Mesendoderm (in vitro differentiated cells): ENCODE results near the gene CBR1.

Source experiments
- DNase-seq: peaks from one replicate; pipeline ENCODE4 v3.0.0; 2013
- H2AK5ac ChIP-seq: 2 replicates; pipeline ENCODE4 v1.6.1; 2013; ENCODE audit warnings: low read length, inconsistent platforms
- H2BK120ac ChIP-seq: 2 replicates; pipeline ENCODE4 v1.6.1; 2013; ENCODE audit warnings: low read depth, mild to moderate bottlenecking, low read length, moderate library complexity, mixed read lengths
- H2BK15ac ChIP-seq: replicated peaks from 2 replicates; pipeline ENCODE4 v1.6.1; 2013; ENCODE audit warnings: low read depth, mild to moderate bottlenecking, moderate library complexity
- H2BK5ac ChIP-seq: 2 replicates; pipeline ENCODE4 v1.6.1; 2013; ENCODE audit warnings: low read length, inconsistent platforms
- H3K18ac ChIP-seq: 2 replicates; pipeline ENCODE4 v1.6.1; 2013; ENCODE audit warnings: mild to moderate bottlenecking, low read length, mixed read lengths
- H3K23ac ChIP-seq: one replicate; pipeline ENCODE4 v1.6.1; 2013; ENCODE audit warnings: low read length
- H3K27ac ChIP-seq: 2 replicates; pipeline ENCODE4 v1.5.1; 2013; ENCODE audit warnings: low read depth, mild to moderate bottlenecking, inconsistent platforms, low read length, moderate library complexity
- H3K27me3 ChIP-seq: 2 replicates; pipeline ENCODE4 v1.6.1; 2013; ENCODE audit warnings: low read length, control low read depth, mild to moderate bottlenecking, inconsistent platforms; ENCODE audit not compliant: insufficient read depth, poor library complexity
- H3K36me3 ChIP-seq: 2 replicates; pipeline ENCODE4 v1.6.1; 2013; ENCODE audit warnings: low read length, inconsistent platforms; ENCODE audit not compliant: control insufficient read depth, insufficient read depth
- H3K4ac ChIP-seq: one replicate; pipeline ENCODE4 v1.6.1; 2013; ENCODE audit warnings: low read depth, mild to moderate bottlenecking, low read length, moderate library complexity
- H3K4me1 ChIP-seq: 2 replicates; pipeline ENCODE4 v1.6.1; 2013; ENCODE audit warnings: low read depth, low read length, inconsistent platforms; ENCODE audit not compliant: control insufficient read depth
- H3K4me2 ChIP-seq: 2 replicates; pipeline ENCODE4 v1.6.1; 2013; ENCODE audit warnings: low read length
- H3K4me3 ChIP-seq: 2 replicates; pipeline ENCODE4 v1.5.1; 2013; ENCODE audit warnings: mild to moderate bottlenecking, low read length
- H3K56ac ChIP-seq: one replicate; pipeline ENCODE4 v1.6.1; 2013; ENCODE audit warnings: low read length
- H3K79me1 ChIP-seq: 2 replicates; pipeline ENCODE4 v1.6.1; 2013; ENCODE audit warnings: low read length, inconsistent platforms
- H3K79me2 ChIP-seq: 2 replicates; pipeline ENCODE4 v1.6.1; 2013; ENCODE audit warnings: mild to moderate bottlenecking, low read length; ENCODE audit not compliant: control insufficient read depth, insufficient read depth
- H3K9ac ChIP-seq: 2 replicates; pipeline ENCODE4 v1.6.1; 2013; ENCODE audit warnings: low read length, inconsistent platforms
- H4K5ac ChIP-seq: one replicate; pipeline ENCODE4 v1.6.1; 2013; ENCODE audit warnings: low read length
- H4K8ac ChIP-seq: one replicate; pipeline ENCODE4 v1.6.1; 2013; ENCODE audit warnings: low read depth, mild to moderate bottlenecking, control low read depth, low read length, moderate library complexity
- WGBS: extraction: QIAGEN DNeasy Blood & Tissue Kit; methylation state at CpG from one replicate; pipeline ENCODE4 v1.1.7; 2013; ENCODE audit warnings: low lambda C conversion rate, missing lambda C conversion rate; ENCODE audit not compliant: insufficient coverage; ENCODE audit errors: extremely low coverage; 5-methylcytosine and 5-hydroxymethylcytosine counted together

Gene CBR1

GRCh38 chr21:36082237-36082664 lies 12.4 kb downstream of the CBR1 start:
- H2BK15ac ChIP-seq: no peak overlapping the region
- no peaks in the 10 kb centered on the region for H3K79me1 ChIP-seq
- H2BK120ac ChIP-seq: no peak overlapping the region
- H3K4me1 ChIP-seq: no peaks in the 10 kb centered on the region
- no peak overlapping the region for H2AK5ac ChIP-seq
- H3K36me3 ChIP-seq: no peaks in the 10 kb centered on the region
- no peaks in the 10 kb centered on the region for H3K79me2 ChIP-seq
- no peak overlapping the region for H3K4me3 ChIP-seq
- no peak overlapping the region for H3K4ac ChIP-seq
- DNase-seq: no peak
- no peaks in the 10 kb centered on the region for H3K27me3 ChIP-seq
- no peak overlapping the region for H4K5ac ChIP-seq
- no peak overlapping the region for H3K23ac ChIP-seq
- no peak overlapping the region for H3K9ac ChIP-seq
- no peak overlapping the region for H3K27ac ChIP-seq
- no peak overlapping the region for H3K18ac ChIP-seq
- H2BK5ac ChIP-seq: no peak overlapping the region
- no CpG with 5 or more reads among the region's 3 CpGs for WGBS
- H3K56ac ChIP-seq: no peak overlapping the region
- no peak overlapping the region for H4K8ac ChIP-seq
- no peak overlapping the region for H3K4me2 ChIP-seq

- DNase-seq: peak; percentile 56
- Histone ChIP-seq H2AK5ac (peak overlapping the region; percentile 78), H3K23ac (no peak overlapping the region), H3K4me2 (no peak overlapping the region), H4K5ac (no peak overlapping the region), H3K4ac (no peak overlapping the region), H3K18ac (no peak overlapping the region), H3K9ac (no peak overlapping the region), H2BK15ac (no peak overlapping the region), H3K79me1 (no peaks in the 10 kb centered on the region), H3K4me1 (peaks cover 4% of the 10 kb centered on the region), H3K4me3 (no peak overlapping the region), H3K79me2 (no peaks in the 10 kb centered on the region), H3K56ac (no peak overlapping the region), H2BK120ac (no peak overlapping the region), H3K36me3 (no peaks in the 10 kb centered on the region), H3K27me3 (no peaks in the 10 kb centered on the region), H4K8ac (no peak overlapping the region), H3K27ac (no peak overlapping the region), H2BK5ac (no peak overlapping the region)
- WGBS: no CpG with 5 or more reads among the region's 6 CpGs
These were observed 17.7 kb downstream of the CBR1 start for GRCh38 chr21:36087362-36088138.

- Histone ChIP-seq H3K4ac (peak overlapping the region; percentile 25), H3K23ac (no peak overlapping the region), H4K8ac (no peak overlapping the region), H3K27ac (no peak overlapping the region), H3K36me3 (peaks cover 2% of the 10 kb centered on the region), H3K18ac (no peak overlapping the region), H3K56ac (no peak overlapping the region), H2BK15ac (no peak overlapping the region), H3K79me2 (no peaks in the 10 kb centered on the region), H3K4me3 (no peak overlapping the region), H3K4me2 (no peak overlapping the region), H3K79me1 (no peaks in the 10 kb centered on the region), H2BK120ac (no peak overlapping the region), H3K27me3 (no peaks in the 10 kb centered on the region), H2BK5ac (no peak overlapping the region), H2AK5ac (no peak overlapping the region), H4K5ac (no peak overlapping the region), H3K4me1 (peaks cover 4% of the 10 kb centered on the region), H3K9ac (no peak overlapping the region)
- WGBS: no CpG with 5 or more reads among the region's 3 CpGs
- DNase-seq: no peak
These were observed 20.1 kb downstream of the CBR1 start for GRCh38 chr21:36089946-36090345.

- H3K4me1 ChIP-seq: peaks cover 1% of the 10 kb centered on the region
- no peak overlapping the region for H3K27ac ChIP-seq
- H3K9ac ChIP-seq: no peak overlapping the region
- no peak overlapping the region for H3K4me2 ChIP-seq
- no peak overlapping the region for H3K18ac ChIP-seq
- no peak overlapping the region for H4K5ac ChIP-seq
- no peaks in the 10 kb centered on the region for H3K27me3 ChIP-seq
- no peak overlapping the region for H2BK120ac ChIP-seq
- DNase-seq: no peak
- H4K8ac ChIP-seq: no peak overlapping the region
- H3K4ac ChIP-seq: no peak overlapping the region
- H3K36me3 ChIP-seq: peaks cover 2% of the 10 kb centered on the region
- H2BK5ac ChIP-seq: no peak overlapping the region
- no peak overlapping the region for H3K23ac ChIP-seq
- no peak overlapping the region for H2BK15ac ChIP-seq
- no peak overlapping the region for H3K4me3 ChIP-seq
- no peaks in the 10 kb centered on the region for H3K79me1 ChIP-seq
- peak overlapping the region; percentile 51 for H2AK5ac ChIP-seq
- H3K56ac ChIP-seq: no peak overlapping the region
- no peaks in the 10 kb centered on the region for H3K79me2 ChIP-seq
These were observed 22.9 kb downstream of the CBR1 start for GRCh38 chr21:36092681-36093080.

GRCh38 chr21:36093512-36093911 lies 23.7 kb downstream of the CBR1 start:
- Histone ChIP-seq H3K79me1 (no peaks in the 10 kb centered on the region), H3K4me2 (no peak overlapping the region), H3K27ac (no peak overlapping the region), H3K9ac (no peak overlapping the region), H3K18ac (no peak overlapping the region), H2BK5ac (no peak overlapping the region), H2BK120ac (no peak overlapping the region), H3K36me3 (peaks cover 2% of the 10 kb centered on the region), H2BK15ac (no peak overlapping the region), H3K23ac (no peak overlapping the region), H3K4ac (no peak overlapping the region), H4K5ac (no peak overlapping the region), H3K4me1 (peaks cover 1% of the 10 kb centered on the region), H4K8ac (no peak overlapping the region), H3K79me2 (no peaks in the 10 kb centered on the region), H3K56ac (no peak overlapping the region), H2AK5ac (no peak overlapping the region), H3K27me3 (no peaks in the 10 kb centered on the region), H3K4me3 (no peak overlapping the region)
- WGBS: no CpG with 5 or more reads among the region's 1 CpG
- no peak for DNase-seq
